HG03442 (cell line): ENCODE data around the gene IFI27L1.

Experiments used
- ATAC-seq: cut with Tn5 transposase; IDR thresholded peaks from one replicate; pipeline ENCODE4 v1.9.1; 2021; ENCODE audit warnings: mild to moderate bottlenecking, moderate library complexity; ENCODE audit not compliant: unreplicated experiment

The IFI27L1 gene

GRCh38 chr14:94113490-94113889, 32.4 kb downstream of the IFI27L1 start:
- ATAC-seq, result no peak

- ATAC-seq, result no peak
Measured at GRCh38 chr14:94113908-94114588, 32.9 kb downstream of the IFI27L1 start.

- ATAC-seq, result no peak
Measured at GRCh38 chr14:94114589-94115057, 33.5 kb downstream of the IFI27L1 start.

GRCh38 chr14:94115058-94115591, 34.0 kb downstream of the IFI27L1 start:
- ATAC-seq, result no peak

- no peak for ATAC-seq
Measured at GRCh38 chr14:94115631-94116030, 34.5 kb downstream of the IFI27L1 start.

- ATAC-seq, result no peak
Measured at GRCh38 chr14:94116701-94117100, 35.6 kb downstream of the IFI27L1 start.

GRCh38 chr14:94117856-94118255, 36.7 kb downstream of the IFI27L1 start:
- ATAC-seq, result no peak

GRCh38 chr14:94119071-94119470, 38.0 kb downstream of the IFI27L1 start:
- ATAC-seq, result no peak

- no peak for ATAC-seq
Measured at GRCh38 chr14:94120667-94121340, 39.7 kb downstream of the IFI27L1 start.

GRCh38 chr14:94121485-94121884, 40.4 kb downstream of the IFI27L1 start:
- no peak for ATAC-seq

GRCh38 chr14:94122438-94122837, 41.3 kb downstream of the IFI27L1 start:
- no peak for ATAC-seq

GRCh38 chr14:94123296-94123695, 42.2 kb downstream of the IFI27L1 start:
- no peak for ATAC-seq

GRCh38 chr14:94123868-94124267, 42.8 kb downstream of the IFI27L1 start:
- ATAC-seq, result no peak

- ATAC-seq, result no peak
Measured at GRCh38 chr14:94124582-94125377, 43.7 kb downstream of the IFI27L1 start.

GRCh38 chr14:94125659-94126418, 44.7 kb downstream of the IFI27L1 start:
- ATAC-seq, result no peak

GRCh38 chr14:94126419-94126677, 45.2 kb downstream of the IFI27L1 start:
- ATAC-seq, result no peak

GRCh38 chr14:94126800-94127199, 45.7 kb downstream of the IFI27L1 start:
- ATAC-seq, result no peak

GRCh38 chr14:94127330-94127729, 46.2 kb downstream of the IFI27L1 start:
- no peak for ATAC-seq

GRCh38 chr14:94128216-94128839, 47.2 kb downstream of the IFI27L1 start:
- ATAC-seq, result no peak

- peak; percentile 97 for ATAC-seq
Measured at GRCh38 chr14:94129111-94129757, 48.1 kb downstream of the IFI27L1 start, which contains the start of gene IFI27L2. Gene IFI27L2 (minus strand): TSS chr14:94129604. CDS start chr14:94129564, 40 bp downstream.
